Measurements from ENCODE around the gene DYRK1A.

The DYRK1A gene

DNA sequence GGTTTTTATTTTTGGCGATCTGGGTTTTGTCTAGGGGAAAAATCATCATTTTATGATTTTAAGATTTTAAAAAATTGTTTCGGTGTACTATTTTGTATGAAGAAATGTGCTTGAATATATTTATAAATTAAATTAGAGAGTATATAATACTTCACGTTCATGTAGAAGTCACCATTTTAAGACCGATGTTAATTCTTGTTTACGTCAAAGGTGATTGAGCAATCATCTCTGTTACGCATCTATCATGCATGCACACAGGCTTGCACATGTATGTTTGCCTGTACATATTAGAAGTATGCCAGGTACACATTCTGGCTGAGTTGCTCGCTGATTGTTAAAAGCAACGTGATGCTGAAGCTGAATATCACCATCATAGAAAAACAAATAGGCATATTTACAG lies 54.7 kb downstream of the DYRK1A start:
- no peak for DNase-seq

- no peak for DNase-seq
These were observed 55.8 kb downstream of the DYRK1A start for GRCh38 chr21:37422382-37422781.

DNA sequence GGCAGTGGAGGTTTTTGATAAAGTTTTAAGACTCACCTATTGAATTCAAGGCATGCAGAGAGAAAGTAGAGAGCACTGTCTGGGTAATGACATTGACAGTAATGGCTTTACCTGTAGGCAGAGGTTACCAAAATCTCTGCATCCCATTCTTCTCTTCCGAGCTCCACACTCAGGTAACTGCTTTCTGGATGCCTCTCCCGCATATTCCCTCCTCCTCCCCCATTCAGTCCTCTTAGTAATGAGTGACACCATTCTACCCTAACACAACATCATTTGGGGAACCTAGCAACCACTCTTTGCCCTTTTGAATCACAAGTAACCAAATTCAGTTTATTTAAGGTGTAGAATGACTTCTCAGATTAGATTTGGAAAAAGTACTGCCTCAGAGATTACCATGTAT lies 56.5 kb downstream of the DYRK1A start:
- DNase-seq, result no peak

GRCh38 chr21:37424396-37424795 lies 57.8 kb downstream of the DYRK1A start:
- no peak for DNase-seq

DNA sequence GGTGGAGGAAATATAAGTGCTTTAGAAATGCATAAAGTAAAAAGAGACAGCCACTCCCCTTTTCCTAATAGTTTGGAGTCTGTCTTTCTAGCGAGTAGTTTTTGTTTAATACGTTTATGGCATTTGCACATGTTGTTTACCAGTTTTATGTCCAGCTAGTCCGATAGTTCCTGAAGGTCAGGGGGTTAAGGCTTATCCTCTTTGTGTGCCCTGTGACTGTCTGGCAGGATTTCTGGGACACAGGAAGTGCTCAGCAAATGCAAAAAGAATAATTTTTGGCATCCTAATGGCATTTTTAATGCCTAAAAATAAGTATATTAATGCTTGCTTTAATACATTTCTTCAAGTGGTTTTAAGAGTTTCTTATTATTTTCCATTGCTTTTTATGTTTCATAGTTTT lies 58.4 kb downstream of the DYRK1A start:
- no peak for DNase-seq

DNA sequence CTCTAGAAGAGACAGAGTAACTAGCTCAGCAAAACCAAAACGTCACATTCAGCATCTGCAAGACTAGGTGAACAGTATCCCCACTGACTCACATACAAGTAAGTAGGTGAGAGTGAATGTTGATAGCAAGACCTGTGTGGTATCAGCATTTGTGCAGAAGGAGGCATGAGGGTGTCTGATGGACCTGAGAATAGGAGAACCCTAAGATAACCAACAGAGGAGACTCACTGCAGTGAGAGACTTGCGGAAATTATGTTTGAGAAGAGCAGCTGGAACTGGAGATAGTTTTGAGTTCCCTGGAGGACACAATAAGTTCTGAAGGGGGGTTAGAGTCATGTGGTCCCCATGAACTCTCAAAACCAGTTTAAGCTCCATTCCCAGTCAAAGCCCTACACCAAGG lies 59.1 kb downstream of the DYRK1A start:
- DNase-seq, result no peak

GRCh38 chr21:37427221-37427620 lies 60.6 kb downstream of the DYRK1A start:
- DNase-seq, result no peak

DNA sequence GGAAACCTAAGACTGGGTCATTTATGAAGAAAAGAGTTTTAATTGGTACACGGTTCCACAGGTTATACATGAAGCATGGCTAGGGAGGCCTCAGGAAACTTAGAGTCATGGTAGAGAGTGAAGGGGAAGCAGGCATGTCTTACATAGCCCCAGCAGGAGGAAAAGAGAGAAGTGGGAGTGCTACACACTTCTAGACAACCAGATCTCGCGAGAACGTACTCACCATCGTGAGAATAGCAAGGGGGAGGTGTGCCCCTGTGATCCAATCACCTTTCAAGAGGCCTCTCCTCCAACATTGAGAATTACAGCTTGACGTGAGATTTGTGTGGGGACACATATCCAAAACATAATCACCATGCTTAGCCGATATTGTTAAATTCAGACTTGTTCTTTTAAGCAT lies 62.8 kb downstream of the DYRK1A start:
- DNase-seq, result no peak

DNA sequence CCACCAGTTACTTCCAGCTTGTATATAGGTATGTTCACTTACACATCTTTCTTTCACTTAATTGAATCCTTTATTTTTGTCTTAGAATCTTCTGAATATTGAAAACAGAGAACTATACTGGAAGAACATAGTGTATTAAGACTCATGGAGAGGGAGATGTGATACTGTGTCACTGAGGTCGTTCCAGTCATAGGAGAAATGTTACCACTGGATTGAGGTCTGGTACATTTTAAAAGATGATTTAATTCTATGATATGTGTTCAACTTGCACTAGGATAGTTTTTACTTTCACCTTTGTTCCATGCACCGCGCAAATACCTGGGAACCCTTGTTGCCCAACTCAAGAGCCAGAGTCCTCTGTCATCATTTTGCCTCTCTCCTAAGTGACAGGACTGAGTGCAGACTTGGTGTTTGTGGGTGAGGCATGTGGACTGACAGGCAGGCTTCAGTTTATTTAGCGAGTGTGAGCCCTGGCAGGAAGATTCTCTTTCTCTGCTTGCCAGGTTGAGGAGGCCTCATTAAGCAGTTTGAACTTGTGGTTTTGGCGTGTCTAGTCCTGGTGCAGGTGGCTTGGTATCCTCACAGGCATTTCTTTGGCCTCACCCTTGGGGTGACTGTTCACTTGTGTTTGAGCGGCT lies 63.7 kb downstream of the DYRK1A start:
- DNase-seq, result no peak

DNA sequence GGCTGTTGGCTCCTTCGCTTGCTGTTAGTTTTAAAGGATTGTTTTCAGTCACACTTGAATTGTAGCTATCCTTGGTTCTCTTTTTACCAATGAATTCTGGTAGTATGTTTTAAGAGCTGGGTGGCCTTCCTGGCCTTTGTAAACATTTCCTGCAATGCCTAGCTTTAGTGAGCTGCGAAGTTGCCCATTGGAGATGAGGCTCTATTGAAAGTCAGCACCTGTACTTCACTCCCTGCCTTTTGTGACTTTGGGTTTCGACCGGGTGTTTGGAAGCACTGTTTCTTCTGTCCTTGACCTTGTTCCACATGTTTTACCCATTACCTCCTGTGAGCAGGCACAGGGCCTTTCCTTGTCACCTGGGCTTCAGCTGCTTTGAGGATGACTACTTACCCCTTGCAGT lies 64.7 kb downstream of the DYRK1A start:
- no peak for DNase-seq

GRCh38 chr21:37432710-37433455 lies 66.3 kb downstream of the DYRK1A start:
- DNase-seq, result no peak

- no peak for DNase-seq
These were observed 66.9 kb downstream of the DYRK1A start for GRCh38 chr21:37433456-37433840.

DNA sequence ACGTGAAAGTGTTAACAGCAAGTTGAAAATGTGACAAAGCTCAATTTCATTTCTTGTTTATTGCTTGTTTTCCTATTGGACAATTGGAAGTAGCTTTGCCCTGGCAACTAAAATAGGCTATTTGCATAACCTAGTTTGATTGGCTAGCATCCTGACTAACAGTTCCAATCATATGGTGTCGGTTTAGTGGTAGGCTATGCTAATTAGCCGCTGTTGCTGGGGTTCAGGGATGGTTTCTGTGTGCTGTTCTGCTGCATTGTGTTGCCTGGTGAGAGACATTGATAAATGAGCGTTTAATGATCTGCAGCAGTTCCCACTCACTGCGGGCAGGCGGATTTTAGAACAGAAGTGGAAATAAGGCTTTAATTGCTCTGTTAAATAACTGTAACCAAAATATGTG lies 68.5 kb downstream of the DYRK1A start:
- peak; percentile 50 for DNase-seq

DNA sequence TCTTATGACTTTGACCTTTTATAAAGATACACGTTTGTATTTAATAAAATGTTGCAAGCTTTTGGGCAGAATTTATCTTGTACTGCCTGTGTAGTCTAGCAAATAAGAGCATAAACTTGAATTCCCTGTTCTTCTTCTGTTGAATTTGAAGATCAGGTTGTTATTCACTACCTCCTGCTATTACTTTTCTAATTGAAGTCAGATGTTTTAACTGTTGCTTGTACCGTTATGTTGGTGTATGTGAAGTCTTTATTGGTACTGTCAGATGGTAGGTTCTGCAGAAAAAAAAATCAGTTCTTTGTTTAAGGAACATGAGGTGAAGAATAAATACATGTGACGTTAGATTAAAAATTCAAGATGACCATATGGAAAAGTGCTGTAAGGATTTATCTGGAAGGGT lies 69.1 kb downstream of the DYRK1A start:
- no peak for DNase-seq

- no peak for DNase-seq
These were observed 69.6 kb downstream of the DYRK1A start for GRCh38 chr21:37436174-37436573.

DNA sequence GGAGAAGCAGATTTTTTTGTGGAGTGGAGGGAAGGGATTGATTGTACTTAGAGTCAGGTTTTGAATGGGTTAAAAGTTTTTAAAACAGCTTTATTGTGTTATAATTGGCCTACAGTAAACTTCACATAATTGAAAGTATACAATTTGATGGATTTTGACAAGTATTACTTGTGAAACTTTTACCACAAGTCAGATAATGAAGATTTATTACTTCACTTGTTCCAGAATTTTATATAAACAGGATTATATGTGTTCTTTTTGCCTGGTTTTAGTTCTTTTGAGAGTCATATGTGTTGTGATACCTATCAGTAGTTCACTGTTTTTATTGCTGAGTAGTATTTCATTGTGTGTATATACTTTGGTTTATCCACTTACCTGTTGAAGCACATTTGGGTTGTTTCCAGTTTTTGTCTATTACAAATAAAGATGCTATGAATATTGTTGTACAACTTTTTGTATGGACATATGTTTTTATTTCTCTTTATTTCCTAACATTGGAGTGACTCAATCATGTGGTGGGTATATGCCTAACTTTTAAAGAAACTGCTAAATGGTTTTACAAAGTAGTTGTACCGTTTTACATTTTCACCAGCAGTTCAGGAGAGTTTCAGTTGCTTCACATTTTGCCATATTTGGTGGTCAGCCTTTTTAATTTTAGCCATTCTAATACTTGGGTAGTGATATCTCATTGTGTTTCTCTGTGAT lies 71.0 kb downstream of the DYRK1A start:
- DNase-seq, result no peak

- no peak for DNase-seq
These were observed 77.1 kb downstream of the DYRK1A start for GRCh38 chr21:37443683-37444082.

DNA sequence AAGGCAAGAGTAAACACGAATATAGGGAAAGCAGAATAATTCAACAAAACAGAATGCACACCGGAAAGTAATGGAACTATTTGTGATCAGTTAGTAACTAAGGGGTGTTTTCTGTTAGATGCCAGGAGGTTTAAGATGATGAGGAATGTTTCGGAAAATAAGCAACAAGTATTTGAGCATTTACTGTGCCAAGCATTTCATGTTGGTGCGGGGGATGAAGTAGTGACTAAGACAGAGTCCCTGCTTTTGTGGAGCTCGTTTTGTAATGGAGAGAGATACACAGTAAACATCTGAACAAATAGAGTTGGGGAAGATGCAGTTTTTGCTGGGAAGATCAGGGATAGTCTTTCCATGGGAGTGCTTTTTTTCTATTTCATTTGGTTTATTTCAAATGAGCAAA lies 78.7 kb downstream of the DYRK1A start:
- no peak for DNase-seq

GRCh38 chr21:37446552-37446951 lies 80.0 kb downstream of the DYRK1A start:
- DNase-seq, result no peak

DNA sequence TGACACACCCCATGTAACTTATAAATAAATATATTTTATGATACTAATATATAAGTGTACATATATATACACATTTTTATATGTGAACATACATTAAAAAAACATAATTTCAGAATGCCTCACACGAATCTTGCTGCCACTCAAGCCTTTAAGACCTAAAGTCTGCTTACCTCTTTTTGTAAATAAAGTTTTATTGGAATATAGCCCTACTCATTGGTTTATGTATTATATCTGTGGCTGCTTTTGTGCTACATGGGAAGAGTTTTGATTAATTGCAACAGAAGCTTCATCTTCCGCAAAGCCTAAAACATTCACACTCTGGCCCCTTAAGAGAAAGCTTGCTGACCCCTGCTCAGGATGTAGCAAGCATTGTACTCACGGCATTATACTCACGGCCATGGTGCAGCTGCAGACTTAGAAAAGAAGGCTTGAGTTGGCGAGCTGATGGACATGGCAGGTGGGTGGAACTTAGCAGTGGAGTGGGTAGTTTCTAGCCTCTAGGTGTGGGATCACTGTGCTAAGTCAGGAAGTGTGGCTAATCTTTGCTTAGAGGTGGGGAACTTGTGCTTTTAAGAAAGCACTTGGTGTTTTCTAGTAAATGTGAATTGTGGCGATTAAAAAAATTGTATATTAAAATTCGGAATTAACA lies 80.8 kb downstream of the DYRK1A start:
- DNase-seq, result no peak

GRCh38 chr21:37449302-37449937 lies 82.8 kb downstream of the DYRK1A start:
- no peak for DNase-seq

DNA sequence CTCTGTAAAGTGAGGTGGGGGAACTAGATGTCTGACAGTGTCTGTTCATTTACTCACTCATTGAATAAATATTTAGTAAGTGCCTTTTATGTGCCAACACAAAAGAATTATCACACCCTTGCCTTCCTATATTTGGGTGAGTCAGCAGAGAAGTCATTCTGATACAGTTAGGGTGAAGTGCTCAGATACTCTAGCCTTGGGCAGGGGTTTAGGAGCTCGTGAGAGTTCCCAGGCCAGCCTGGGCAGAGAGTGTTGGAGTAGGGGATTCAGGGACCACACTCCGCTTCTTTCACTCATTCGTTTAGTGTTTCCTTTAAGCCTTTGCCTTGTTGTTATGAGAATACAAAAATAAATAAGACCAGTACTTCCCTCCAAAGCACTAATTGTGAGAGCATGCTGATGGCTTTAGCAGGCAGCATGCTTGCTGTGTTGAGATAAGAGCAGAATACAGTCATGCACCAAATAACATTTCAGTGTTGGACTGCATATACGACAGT lies 83.9 kb downstream of the DYRK1A start:
- no peak for DNase-seq

GRCh38 chr21:37451446-37451845 lies 84.9 kb downstream of the DYRK1A start:
- no peak for DNase-seq

All from NCI-H345 (cell line).